Lower lobe of right lung (tissue), 2 donors: ENCODE results near the gene CHMP6. TPM values are rescaled to one million over a fixed set of nuclear protein-coding genes. Genes with fewer than 3 reads are reported as not detected.
A peak's percentile ranks its signal among the peaks of the same experiment; 100 is the strongest.

Source experiments
- ATAC-seq, 2 donors: fragments of 200-7000 bp; cut with Tn5 transposase; one replicate each; pipeline ENCODE4 v1.9.1; 2020 to 2022; ENCODE audit warnings: mild to moderate bottlenecking in 2 of 2, moderate library complexity in 2 of 2
- DNase-seq: peaks from one replicate; pipeline ENCODE4 v3.0.0-alpha.2; 2020
- H3K27ac ChIP-seq: fragments of 200-600 bp; one replicate; pipeline ENCODE4 v1.8.0; 2022
- H3K27me3 ChIP-seq: fragments of 200-600 bp; one replicate; pipeline ENCODE4 v1.8.0; 2022; ENCODE audit warnings: low read depth
- H3K36me3 ChIP-seq: fragments of 200-600 bp; one replicate; pipeline ENCODE4 v1.8.0; 2022; ENCODE audit warnings: mild to moderate bottlenecking
- H3K4me1 ChIP-seq: fragments of 200-600 bp; one replicate; pipeline ENCODE4 v1.8.0; 2022
- H3K4me3 ChIP-seq: fragments of 200-600 bp; one replicate; pipeline ENCODE4 v1.8.0; 2022; ENCODE audit warnings: mild to moderate bottlenecking
- H3K9me3 ChIP-seq: fragments of 200-600 bp; one replicate; pipeline ENCODE4 v1.8.0; 2022
- CTCF ChIP-seq: fragments of 200-600 bp; IDR thresholded peaks from one replicate; pipeline ENCODE4 v1.8.0; 2022; ENCODE audit warnings: antibody characterized with exemption, mild to moderate bottlenecking
- intact Hi-C: fragments of 100-400 bp; cut with DNase I; formaldehyde crosslinking; loops from one replicate; pipeline ENCODE4 v1.11.0; 2022
- total RNA-seq: library from RNA; stranded (reverse); fragmentation: NEBNext Ultra II Directional; extraction: Animal tissue kit (Norgen Biotek cat#: 25700); gene quantifications from one replicate; pipeline ENCODE4 v1.2.1, GENCODE V29; 2021
- donor health status: DM: no; HTN: yes; CAD: no; lungs with severe emphysema.

CHMP6 gene
- total RNA-seq, 1 donor from 2014 or later, result 28.8 TPM

GRCh38 chr17:80992077-80992947, 671 bp downstream of the CHMP6 start:
- no peak for TF ChIP-seq CTCF
- H3K36me3 ChIP-seq, result peaks cover 25% of the 10 kb centered on the region
- ATAC-seq (peak; percentile 2 to 20), DNase-seq (peak; percentile 47)
- H3K4me3 ChIP-seq, result peak overlapping the region; percentile 87
- peak overlapping the region; percentile 79 for H3K27ac ChIP-seq
- H3K9me3 ChIP-seq, result no peaks in the 10 kb centered on the region
- H3K4me1 ChIP-seq, result peaks cover 34% of the 10 kb centered on the region
- intact Hi-C loops, result no loop called here
- H3K27me3 ChIP-seq, result no peaks in the 10 kb centered on the region

GRCh38 chr17:80992948-80993624, 1.4 kb downstream of the CHMP6 start:
- Histone ChIP-seq H3K27me3 (no peaks in the 10 kb centered on the region), H3K27ac (no peak overlapping the region), H3K4me1 (peaks cover 34% of the 10 kb centered on the region), H3K9me3 (no peaks in the 10 kb centered on the region), H3K36me3 (peaks cover 33% of the 10 kb centered on the region), H3K4me3 (peak overlapping the region; percentile 87)
- DNase-seq (peak; percentile 52), ATAC-seq (peak in 1 of 2 donors; percentile 48)
- intact Hi-C loops, result no loop called here
- no peak for TF ChIP-seq CTCF

- no peak for DNase-seq
- H3K36me3 ChIP-seq, result peaks cover 53% of the 10 kb centered on the region
- no peak for TF ChIP-seq CTCF
- H3K4me3 ChIP-seq, result no peak overlapping the region
- no peak for ATAC-seq
- no peaks in the 10 kb centered on the region for H3K27me3 ChIP-seq
- no peak overlapping the region for H3K27ac ChIP-seq
- intact Hi-C loops, result no loop called here
- H3K9me3 ChIP-seq, result no peaks in the 10 kb centered on the region
- peaks cover 25% of the 10 kb centered on the region for H3K4me1 ChIP-seq
Measured at GRCh38 chr17:80995131-80995530, 3.5 kb downstream of the CHMP6 start.

GRCh38 chr17:80996422-80997305, 5.0 kb downstream of the CHMP6 start:
- Histone ChIP-seq H3K4me3 (no peak overlapping the region), H3K4me1 (peaks cover 18% of the 10 kb centered on the region), H3K36me3 (peaks cover 55% of the 10 kb centered on the region), H3K27me3 (no peaks in the 10 kb centered on the region), H3K27ac (no peak overlapping the region), H3K9me3 (no peaks in the 10 kb centered on the region)
- intact Hi-C loops, result no loop called here
- ATAC-seq (peak; percentile 18 to 32), DNase-seq (peak; percentile 44)
- no peak for TF ChIP-seq CTCF

- Histone ChIP-seq H3K4me3 (no peak overlapping the region), H3K27me3 (no peaks in the 10 kb centered on the region), H3K36me3 (peaks cover 55% of the 10 kb centered on the region), H3K9me3 (no peaks in the 10 kb centered on the region), H3K4me1 (peaks cover 25% of the 10 kb centered on the region), H3K27ac (no peak overlapping the region)
- DNase-seq (no peak), ATAC-seq (no peak)
- TF ChIP-seq CTCF, result no peak
- intact Hi-C loops, result no loop called here
Measured at GRCh38 chr17:80997424-80998117, 5.9 kb downstream of the CHMP6 start.
